Naive thymus-derived CD4-positive, alpha-beta T cell (primary cell): ENCODE measurements around the gene CMTM1. TPM values are rescaled to one million over a fixed set of nuclear protein-coding genes. Genes with fewer than 3 reads are reported as not detected.
A peak's percentile ranks its signal among the peaks of the same experiment; 100 is the strongest.

Experiments used
- ATAC-seq: fragments of 150-1000 bp; cut with Tn5 transposase; 2 replicates; pipeline ENCODE4 v1.10.0; 2021; ENCODE audit warnings: mild to moderate bottlenecking, moderate library complexity
- CTCF ChIA-PET: fragments of 350-600 bp; sonication (Branson Sonifier 250); formaldehyde crosslinking; loops from one replicate; lab custom pipeline; 2021; ENCODE audit warnings: antibody characterized with exemption; lab: Charles Lee
- POLR2A ChIA-PET: fragments of 350-600 bp; sonication (Branson Sonifier 250); formaldehyde crosslinking; loops from one replicate; lab custom pipeline; 2021; ENCODE audit warnings: antibody characterized with exemption, inconsistent platforms; lab: Charles Lee
- DNase-seq, 9 donors: peaks; one replicate each; pipeline versions ENCODE4 v3.0.0 to v3.0.0-alpha.2; 2020 to 2022; ENCODE audit warnings: mixed read lengths in 1 of 9
- H3K27ac ChIP-seq: one replicate; pipeline ENCODE4 v1.7.0; 2013; ENCODE audit warnings: mild to moderate bottlenecking, low read depth, low read length, moderate library complexity
- H3K27me3 ChIP-seq, 2 donors: one replicate each; pipeline ENCODE4 v1.7.0; 2013; ENCODE audit warnings: low read length in 2 of 2, mild to moderate bottlenecking in 2 of 2, moderate library complexity in 2 of 2; ENCODE audit not compliant: control insufficient read depth in 2 of 2, insufficient read depth in 2 of 2
- H3K36me3 ChIP-seq, 3 experiments: 1 replicate in 2 of 3; 2 replicates in 1 of 3; pipeline ENCODE4 v1.7.0; 2013; ENCODE audit warnings: low read length in 3 of 3, mild to moderate bottlenecking in 3 of 3, moderate library complexity in 1 of 3; ENCODE audit not compliant: insufficient read depth in 3 of 3, control insufficient read depth in 2 of 3
- H3K4me1 ChIP-seq, 2 donors: one replicate each; pipeline ENCODE4 v1.7.0; 2013; ENCODE audit warnings: low read length in 2 of 2, mild to moderate bottlenecking in 2 of 2, moderate library complexity in 1 of 2; ENCODE audit not compliant: control insufficient read depth in 2 of 2, insufficient read depth in 2 of 2
- H3K4me3 ChIP-seq: 2 replicates; pipeline ENCODE4 v1.7.0; 2013; ENCODE audit warnings: mild to moderate bottlenecking, low read length
- H3K9me3 ChIP-seq, 3 experiments: 1 replicate in 2 of 3; 2 replicates in 1 of 3; pipeline ENCODE4 v1.7.0; 2013; ENCODE audit warnings: low read length in 3 of 3; ENCODE audit not compliant: control insufficient read depth in 2 of 3
- H3K27ac Mint-ChIP-seq, 9 donors: one replicate each; pipeline ENCODE4 v1.8.0; 2020 to 2022; ENCODE audit warnings: mixed read lengths in 9 of 9, mild to moderate bottlenecking in 8 of 9, moderate library complexity in 5 of 9, inconsistent platforms in 2 of 9
- H3K27me3 Mint-ChIP-seq, 5 donors: one replicate each; pipeline ENCODE4 v1.8.0; 2021 to 2022; ENCODE audit warnings: mixed read lengths in 5 of 5, mild to moderate bottlenecking in 1 of 5
- H3K36me3 Mint-ChIP-seq, 5 donors: one replicate each; pipeline ENCODE4 v1.8.0; 2020 to 2022; ENCODE audit warnings: mixed read lengths in 5 of 5, mild to moderate bottlenecking in 3 of 5, inconsistent platforms in 1 of 5
- H3K4me1 Mint-ChIP-seq, 7 donors: one replicate each; pipeline ENCODE4 v1.8.0; 2020 to 2022; ENCODE audit warnings: mixed read lengths in 7 of 7, mild to moderate bottlenecking in 3 of 7, inconsistent platforms in 1 of 7
- H3K4me3 Mint-ChIP-seq, 10 donors: one replicate each; pipeline ENCODE4 v1.8.0; 2020 to 2022; ENCODE audit warnings: mild to moderate bottlenecking in 10 of 10, mixed read lengths in 10 of 10, moderate library complexity in 6 of 10, inconsistent platforms in 2 of 10
- H3K9me3 Mint-ChIP-seq, 11 donors: one replicate each; pipeline ENCODE4 v1.8.0; 2020 to 2022; ENCODE audit warnings: mixed read lengths in 11 of 11, mild to moderate bottlenecking in 4 of 11, inconsistent platforms in 1 of 11, moderate library complexity in 1 of 11
- intact Hi-C, 2 donors: fragments of 100-400 bp; cut with micrococcal nuclease; formaldehyde crosslinking; loops; one replicate each; pipeline ENCODE4 v1.15.1; 2023
- polyA plus RNA-seq, 2 donors: library from polyadenylated mRNA; unstranded; fragments of 300-500 nt; fragmentation: Illumina TruSeq; gene quantifications; one replicate each; pipeline ENCODE4 v1.2.3, GENCODE V29; 2021
- total RNA-seq, 6 experiments: library from RNA in 5 of 6; stranded (reverse) in 5 of 6; gene quantifications; 1 replicate in 5 of 6; 2 replicates in 1 of 6; pipeline ENCODE4 v1.2.3 and lab custom pipeline; 2021 to 2026

The CMTM1 gene
- total and polyA plus RNA-seq, 7 experiments from 2014 or later: 0.36 to 23.3 (median 4.4) TPM

DNA sequence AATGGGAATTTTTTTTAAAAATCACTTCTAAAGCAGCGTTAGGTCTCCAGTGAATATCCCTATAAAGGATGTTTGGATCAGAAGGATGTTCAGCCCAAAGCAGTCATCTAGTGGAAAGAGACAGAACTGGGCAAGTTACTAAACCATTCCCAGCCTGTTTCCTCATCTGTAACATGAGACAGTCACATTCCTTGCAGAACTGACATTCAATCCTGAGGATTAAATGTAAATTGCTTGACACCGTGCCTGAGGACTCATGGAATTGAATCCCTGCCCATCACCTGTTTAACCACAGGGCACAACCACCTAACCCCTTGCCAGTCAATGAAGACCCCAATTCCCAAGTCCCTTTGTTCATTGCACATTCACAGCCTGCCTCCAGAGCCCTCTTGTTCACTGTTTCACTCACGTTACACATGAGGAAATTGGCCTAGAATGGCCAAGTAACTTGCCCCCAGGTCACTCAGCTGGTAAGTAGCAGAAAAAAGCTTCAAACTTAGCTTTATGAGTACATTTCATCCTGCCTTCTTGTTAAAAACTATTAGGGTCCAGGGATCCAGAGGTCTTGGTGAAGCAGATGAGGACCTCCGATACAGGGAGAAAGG is 14.5 kb downstream of the CMTM1 start:
- H3K27me3 ChIP-seq: peaks cover 0 to 5% of the 10 kb centered on the region in 2 donors
- POLR2A ChIA-PET: interaction anchor here (1.9 kb wide), 1 partner anchor 27 kb away, joined by 4 read pairs; no protein-coding TSS in a partner anchor
- CTCF ChIA-PET: interaction anchor here (0.6 kb wide), 1 partner anchor 29 kb away, joined by 3 read pairs; the partner anchor contains the start of gene CKLF
- H3K27ac ChIP-seq: no peak overlapping the region
- H3K4me1 Mint-ChIP-seq: peaks cover 12 to 26% (median 20%) of the 10 kb centered on the region in 7 donors
- no peak for DNase-seq
- H3K9me3 Mint-ChIP-seq: no peaks in the 10 kb centered on the region
- peak overlapping the region in 1 of 9 donors; percentile 5 for H3K27ac Mint-ChIP-seq
- H3K36me3 Mint-ChIP-seq: peaks cover 0 to 26% (median 0%) of the 10 kb centered on the region in 5 donors
- H3K9me3 ChIP-seq: no peaks in the 10 kb centered on the region
- H3K4me3 ChIP-seq: no peak overlapping the region
- H3K4me3 Mint-ChIP-seq: peak overlapping the region in 2 of 10 donors; percentile 27 to 54
- peaks cover 13 to 32% (median 24%) of the 10 kb centered on the region in 5 donors for H3K27me3 Mint-ChIP-seq
- H3K36me3 ChIP-seq: no peaks in the 10 kb centered on the region
- intact Hi-C loops: no loop called here
- H3K4me1 ChIP-seq: peaks cover 4 to 5% of the 10 kb centered on the region in 2 donors
- no peak for ATAC-seq

DNA sequence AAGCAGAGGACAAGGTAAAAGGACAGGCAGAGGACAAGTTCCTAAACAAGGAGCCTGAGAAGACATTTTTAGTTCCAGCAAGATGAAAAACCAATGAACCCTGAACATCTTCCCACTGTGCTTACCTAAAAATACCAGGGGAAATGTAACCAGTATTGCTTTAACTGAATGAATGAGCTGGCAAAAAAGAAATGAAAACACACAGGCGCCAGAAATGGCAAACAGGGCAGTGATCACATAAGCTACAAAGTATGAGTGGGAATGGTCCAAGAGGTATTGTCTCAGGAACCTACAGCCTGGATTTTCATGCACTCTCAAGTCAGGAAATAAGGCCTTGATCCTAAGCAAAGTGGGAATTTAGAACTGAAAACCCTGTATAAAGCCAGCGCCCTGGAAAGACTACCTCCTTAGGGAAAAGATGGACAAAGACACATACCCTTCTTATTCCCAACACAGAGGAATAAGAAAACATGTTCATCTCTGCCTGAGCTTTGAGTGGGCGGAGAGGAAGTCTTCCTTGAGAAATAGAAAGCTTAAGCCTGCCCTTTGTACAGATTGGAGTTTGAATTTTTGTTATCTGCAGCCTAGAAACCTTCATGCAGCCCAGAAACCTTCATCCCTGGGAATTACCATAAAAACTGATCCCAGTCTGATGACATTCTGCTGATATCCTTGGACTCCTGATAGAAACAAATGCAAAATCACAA is 15.2 kb downstream of the CMTM1 start:
- H3K36me3 ChIP-seq: no peaks in the 10 kb centered on the region
- ATAC-seq (no peak), DNase-seq (no peak)
- H3K9me3 ChIP-seq: no peaks in the 10 kb centered on the region
- H3K27ac Mint-ChIP-seq: no peak overlapping the region
- H3K4me1 ChIP-seq: peaks cover 4 to 5% of the 10 kb centered on the region in 2 donors
- ChIA-PET POLR2A (interaction anchor here (1.4 kb wide), 1 partner anchor 29 kb away, joined by 3 read pairs; the partner anchor contains the start of gene CKLF), CTCF (no interaction called here)
- intact Hi-C loops: no loop called here
- no peak overlapping the region for H3K4me3 Mint-ChIP-seq
- H3K9me3 Mint-ChIP-seq: no peaks in the 10 kb centered on the region
- H3K27me3 Mint-ChIP-seq: peaks cover 13 to 32% (median 24%) of the 10 kb centered on the region in 5 donors
- no peak overlapping the region for H3K4me3 ChIP-seq
- peaks cover 12 to 26% (median 21%) of the 10 kb centered on the region in 7 donors for H3K4me1 Mint-ChIP-seq
- peaks cover 0 to 5% of the 10 kb centered on the region in 2 donors for H3K27me3 ChIP-seq
- H3K36me3 Mint-ChIP-seq: peaks cover 0 to 26% (median 0%) of the 10 kb centered on the region in 5 donors
- no peak overlapping the region for H3K27ac ChIP-seq

DNA sequence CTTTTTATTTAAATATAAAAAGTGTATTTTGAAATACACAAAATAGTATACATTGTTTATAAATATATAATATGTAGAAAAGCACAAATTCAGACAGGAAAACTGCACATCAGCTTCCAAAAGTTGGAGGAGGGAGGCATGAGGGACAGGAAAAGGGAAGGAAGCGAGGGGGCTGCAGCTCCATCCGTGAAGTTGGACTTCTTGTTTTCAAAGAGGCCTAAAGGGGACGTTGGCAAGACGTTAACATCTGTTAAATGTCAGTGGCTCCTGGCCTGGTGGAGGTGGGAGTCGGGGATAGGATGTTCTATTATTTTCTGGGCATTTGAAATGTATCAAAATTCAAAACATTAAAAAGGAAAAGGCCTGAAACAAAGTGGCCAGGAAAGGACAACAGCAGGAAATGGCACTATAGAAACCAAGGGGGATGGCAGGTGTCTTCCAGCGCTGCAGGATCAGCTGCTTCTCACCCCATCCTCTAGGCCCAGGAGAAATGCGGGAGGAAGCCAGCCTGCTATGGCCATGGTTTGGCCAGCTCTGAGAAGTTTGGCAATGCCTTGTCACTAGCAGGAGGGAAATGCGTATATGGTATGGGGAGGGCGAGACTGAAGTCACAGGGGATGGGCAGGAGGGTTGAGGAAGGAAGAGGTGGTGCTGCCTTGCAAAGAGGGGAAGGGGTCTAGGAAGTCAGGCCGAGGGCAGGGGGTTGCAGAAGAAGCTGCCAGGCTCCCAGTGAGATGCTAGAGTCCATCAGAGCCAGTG is 19.4 kb downstream of the CMTM1 start:
- Mint-ChIP-seq H3K9me3 (no peaks in the 10 kb centered on the region), H3K4me1 (peaks cover 26 to 53% (median 40%) of the 10 kb centered on the region in 7 donors), H3K4me3 (peak overlapping the region in 3 of 10 donors; percentile 13 to 48 (median 22)), H3K27me3 (peaks cover 0 to 5% (median 0%) of the 10 kb centered on the region in 5 donors), H3K27ac (peak overlapping the region in 3 of 9 donors; percentile 4 to 15 (median 11)), H3K36me3 (peaks cover 0 to 6% (median 0%) of the 10 kb centered on the region in 5 donors)
- ATAC-seq: peak; percentile 22
- CTCF ChIA-PET: interaction anchor here (0.7 to 1.4 kb wide), 4 partner anchors 12 to 23 kb away, joined by 3 to 4 read pairs (median 4); no protein-coding TSS in a partner anchor
- intact Hi-C loops: no loop called here
- Histone ChIP-seq H3K9me3 (no peaks in the 10 kb centered on the region), H3K36me3 (no peaks in the 10 kb centered on the region), H3K4me1 (peaks cover 3 to 7% of the 10 kb centered on the region in 2 donors), H3K27ac (no peak overlapping the region), H3K27me3 (no peaks in the 10 kb centered on the region), H3K4me3 (no peak overlapping the region)
- POLR2A ChIA-PET: interaction anchor here (0.7 to 1.2 kb wide), 3 partner anchors 16 to 19 kb away, joined by 4 to 9 read pairs (median 5); partner anchors contain the start of gene CMTM3
- DNase-seq: no peak

DNA sequence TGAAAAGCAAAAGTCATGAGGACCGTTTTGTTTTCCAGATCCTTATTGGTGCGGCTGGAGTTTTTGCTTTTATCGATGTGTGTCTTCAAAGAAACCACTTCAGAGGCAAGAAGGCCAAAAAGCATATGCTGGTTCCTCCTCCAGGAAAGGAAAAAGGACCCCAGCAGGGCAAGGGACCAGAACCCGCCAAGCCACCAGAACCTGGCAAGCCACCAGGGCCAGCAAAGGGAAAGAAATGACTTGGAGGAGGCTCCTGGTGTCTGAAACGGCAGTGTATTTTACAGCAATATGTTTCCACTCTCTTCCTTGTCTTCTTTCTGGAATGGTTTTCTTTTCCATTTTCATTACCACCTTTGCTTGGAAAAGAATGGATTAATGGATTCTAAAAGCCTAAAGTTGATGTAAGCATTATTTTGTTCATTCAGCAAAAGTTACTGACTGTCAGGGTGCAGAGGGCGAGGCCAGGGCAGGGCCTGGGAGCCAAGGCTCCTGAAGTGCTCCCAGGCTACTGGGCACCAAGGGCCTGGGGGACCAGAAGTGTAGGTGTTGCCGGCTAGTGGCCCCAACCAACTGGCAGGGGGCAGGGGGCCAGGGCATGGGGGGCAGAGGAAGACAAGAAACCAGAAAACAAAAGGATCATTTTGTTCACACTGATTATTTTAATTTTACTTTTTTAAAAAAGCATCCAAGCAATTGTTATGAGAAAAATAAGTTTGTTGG is 21.8 kb downstream of the CMTM1 start:
- Histone ChIP-seq H3K27ac (no peak overlapping the region), H3K9me3 (no peaks in the 10 kb centered on the region), H3K27me3 (no peaks in the 10 kb centered on the region), H3K4me1 (peaks cover 6 to 7% of the 10 kb centered on the region in 2 donors), H3K4me3 (no peak overlapping the region), H3K36me3 (no peaks in the 10 kb centered on the region)
- Mint-ChIP-seq H3K4me3 (peak overlapping the region; percentile 39 to 89 (median 78)), H3K36me3 (peaks cover 0 to 2% (median 0%) of the 10 kb centered on the region in 5 donors), H3K27ac (peak overlapping the region in 7 of 9 donors; percentile 65 to 90 (median 78)), H3K9me3 (no peaks in the 10 kb centered on the region), H3K27me3 (peaks cover 0 to 2% (median 0%) of the 10 kb centered on the region in 5 donors), H3K4me1 (peaks cover 27 to 51% (median 39%) of the 10 kb centered on the region in 7 donors)
- DNase-seq (no peak), ATAC-seq (no peak)
- POLR2A ChIA-PET: interaction anchor here (0.6 to 1.5 kb wide), 3 partner anchors 13 to 69 kb away, joined by 3 to 4 read pairs (median 4); no protein-coding TSS in a partner anchor
- intact Hi-C loops: no loop called here
- CTCF ChIA-PET: interaction anchor here (0.6 to 2.0 kb wide), 6 partner anchors 9 to 122 kb away, joined by 3 to 10 read pairs (median 4); partner anchors contain the start of genes CKLF and CMTM2

DNA sequence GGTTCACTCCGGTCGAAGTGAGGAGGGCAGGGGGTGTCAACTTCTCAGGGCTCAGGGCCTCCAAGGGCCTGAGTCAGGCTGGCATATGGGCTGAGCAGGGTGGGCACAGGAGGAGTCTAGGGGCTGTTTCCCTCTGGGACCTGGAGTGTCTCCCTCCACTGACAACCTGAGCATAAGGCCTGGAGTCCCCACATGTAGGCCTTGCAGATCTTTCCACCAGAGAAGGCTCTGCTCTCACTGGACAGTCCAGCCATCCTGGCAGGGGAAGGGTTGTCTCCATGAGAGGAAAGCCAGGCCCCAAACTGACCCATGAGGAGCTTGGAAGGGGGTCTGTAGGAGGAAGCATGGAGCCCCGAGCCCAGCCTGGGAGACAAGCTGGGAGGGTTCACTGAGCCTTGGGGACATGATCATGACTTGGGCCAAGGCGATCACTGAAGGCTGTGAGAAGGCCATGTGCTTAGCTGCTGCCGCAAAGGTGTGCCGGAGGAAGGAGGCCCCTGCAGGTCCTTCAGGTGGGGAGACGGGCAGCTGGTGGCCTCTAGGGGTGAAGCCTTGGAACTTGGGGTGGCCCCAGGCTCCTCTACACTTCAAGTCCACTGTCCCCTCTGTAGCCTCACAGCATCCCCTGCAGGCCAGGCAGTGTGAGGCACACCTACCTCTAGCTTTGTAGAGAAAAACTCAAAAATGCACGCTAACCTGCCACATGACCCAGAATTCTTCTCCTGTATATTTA is 22.9 kb downstream of the CMTM1 start:
- POLR2A ChIA-PET: interaction anchor here (0.6 to 2.4 kb wide), 9 partner anchors 10 to 104 kb away, joined by 3 to 16 read pairs (median 4); partner anchors contain the start of genes CKLF, CMTM2 and CMTM3
- H3K27ac Mint-ChIP-seq: peak overlapping the region; percentile 75 to 90 (median 83)
- Histone ChIP-seq H3K27me3 (no peaks in the 10 kb centered on the region), H3K36me3 (no peaks in the 10 kb centered on the region), H3K4me1 (peaks cover 6 to 7% of the 10 kb centered on the region in 2 donors), H3K4me3 (no peak overlapping the region), H3K9me3 (no peaks in the 10 kb centered on the region), H3K27ac (no peak overlapping the region)
- CTCF ChIA-PET: interaction anchor here (0.7 to 2.5 kb wide), 16 partner anchors 8 to 279 kb away, joined by 3 to 28 read pairs (median 4); partner anchors contain the start of genes CKLF and CMTM2
- intact Hi-C loops: loop anchor here (1.0 kb wide), 9 partner anchors 8 to 183 kb away; partner anchors contain the start of genes CKLF (in 1 of the 2) and CMTM3 (in 1 of the 2)
- H3K9me3 Mint-ChIP-seq: peaks cover 0 to 3% (median 0%) of the 10 kb centered on the region in 11 donors
- peak; percentile 36 to 73 (median 60) for DNase-seq
- ATAC-seq: peak; percentile 98
- peaks cover 0 to 2% (median 0%) of the 10 kb centered on the region in 5 donors for H3K36me3 Mint-ChIP-seq
- peaks cover 0 to 2% (median 0%) of the 10 kb centered on the region in 5 donors for H3K27me3 Mint-ChIP-seq
- peak overlapping the region; percentile 73 to 96 (median 87) for H3K4me3 Mint-ChIP-seq
- peaks cover 27 to 51% (median 39%) of the 10 kb centered on the region in 7 donors for H3K4me1 Mint-ChIP-seq
